ENCODE data around the gene SRMS.

DNA sequence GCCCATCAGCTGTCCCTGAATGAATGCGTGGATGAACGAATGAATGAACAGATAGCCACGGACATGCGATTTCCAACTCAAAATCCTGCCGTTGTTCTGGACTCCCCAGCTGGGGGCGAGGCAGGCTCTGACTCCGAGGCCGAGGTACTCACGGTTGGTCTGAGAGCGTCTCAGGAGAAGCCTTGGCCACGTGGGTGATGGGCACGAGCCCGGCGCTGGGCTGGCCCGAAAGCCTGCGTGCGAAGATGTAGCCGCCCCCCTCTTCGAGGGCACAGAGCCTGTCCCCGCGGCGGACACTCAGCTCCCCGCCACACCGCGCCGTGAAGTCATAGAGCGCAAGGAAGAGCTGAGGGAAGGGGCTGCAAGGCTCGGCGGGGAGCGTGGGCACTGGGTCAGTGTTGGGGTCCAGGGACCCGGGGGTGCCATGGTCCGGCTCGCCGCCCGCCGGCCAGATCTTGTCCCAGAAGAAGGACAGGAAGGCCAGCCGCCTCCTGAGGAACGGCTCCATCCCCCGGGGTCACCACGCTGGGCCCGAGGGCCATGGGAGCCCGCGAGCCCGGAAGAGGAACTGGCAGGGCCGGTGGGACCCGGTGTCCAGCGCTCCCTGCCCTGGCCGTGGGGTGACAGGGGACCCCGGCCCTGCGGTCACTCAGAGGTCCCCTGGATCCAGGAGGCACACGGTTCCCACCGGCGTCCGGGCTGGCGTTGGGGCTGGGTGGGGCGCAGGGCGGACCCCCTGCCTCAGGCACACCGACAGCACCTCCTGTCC is 409 bp downstream of the SRMS start:
- TF ChIP-seq, protein P1, sequence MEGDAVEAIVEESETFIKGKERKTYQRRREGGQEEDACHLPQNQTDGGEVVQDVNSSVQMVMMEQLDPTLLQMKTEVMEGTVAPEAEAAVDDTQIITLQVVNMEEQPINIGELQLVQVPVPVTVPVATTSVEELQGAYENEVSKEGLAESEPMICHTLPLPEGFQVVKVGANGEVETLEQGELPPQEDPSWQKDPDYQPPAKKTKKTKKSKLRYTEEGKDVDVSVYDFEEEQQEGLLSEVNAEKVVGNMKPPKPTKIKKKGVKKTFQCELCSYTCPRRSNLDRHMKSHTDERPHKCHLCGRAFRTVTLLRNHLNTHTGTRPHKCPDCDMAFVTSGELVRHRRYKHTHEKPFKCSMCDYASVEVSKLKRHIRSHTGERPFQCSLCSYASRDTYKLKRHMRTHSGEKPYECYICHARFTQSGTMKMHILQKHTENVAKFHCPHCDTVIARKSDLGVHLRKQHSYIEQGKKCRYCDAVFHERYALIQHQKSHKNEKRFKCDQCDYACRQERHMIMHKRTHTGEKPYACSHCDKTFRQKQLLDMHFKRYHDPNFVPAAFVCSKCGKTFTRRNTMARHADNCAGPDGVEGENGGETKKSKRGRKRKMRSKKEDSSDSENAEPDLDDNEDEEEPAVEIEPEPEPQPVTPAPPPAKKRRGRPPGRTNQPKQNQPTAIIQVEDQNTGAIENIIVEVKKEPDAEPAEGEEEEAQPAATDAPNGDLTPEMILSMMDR (conservative IDR thresholded peaks at IDR 0.05 in 1 of 2, IDR thresholded peaks at IDR 0.05 in 1 of 2; ENCODE audit: low read depth in 1 of 2, low read length in 2 of 2) = no peak
- TF ChIP-seq EZH2 (IDR thresholded peaks at IDR 0.05; ENCODE audit: low read length, missing control alignments) = no peak
